GM12892 (cell line): ENCODE data around the gene FOXA3. TPM values are rescaled to one million over a fixed set of nuclear protein-coding genes. Genes with fewer than 3 reads are reported as not detected.

Source experiments
- DNase-seq: peaks from one replicate; pipeline ENCODE4 v3.0.0; 2011; ENCODE audit not compliant: insufficient read length
- FAIRE-seq: peaks from 2 replicates; lab custom pipeline; 2011; peaks lifted over from hg19 to GRCh38; lab: Jason Lieb, UNC
- POLR2A ChIP-seq: IDR thresholded peaks from 2 replicates; pipeline ENCODE4 v1.6.1; 2011; ENCODE audit warnings: low read depth, low read length, control low read depth
- POLR2AphosphoS5 ChIP-seq: IDR thresholded peaks from 2 replicates; pipeline ENCODE4 v1.6.1; 2011; ENCODE audit warnings: low read depth, low read length, control low read depth
- TAF1 ChIP-seq: IDR thresholded peaks from 2 replicates; pipeline ENCODE4 v1.6.1; 2011; ENCODE audit warnings: low read depth, mild to moderate bottlenecking, control low read depth, low read length, borderline replicate concordance
- polyA plus RNA-seq: library from polyadenylated mRNA; unstranded; fragments of >200 nt; gene quantifications from one replicate; pipeline ENCODE4 v1.2.1, GENCODE V29; 2012; ENCODE audit warnings: missing spikeins, inconsistent platforms; ENCODE audit not compliant: missing spikeins

Gene FOXA3
- polyA plus RNA-seq = 0.34 TPM

- TF ChIP-seq POLR2A (no peak), POLR2AphosphoS5 (no peak), TAF1 (no peak)
- no peak for FAIRE-seq
- DNase-seq = peak; percentile 85
Measured at GRCh38 chr19:45863840-45864628, at the start of gene FOXA3. FOXA3 (plus strand) TSS chr19:45864326; CDS start chr19:45864457, 131 bp downstream.

DNA sequence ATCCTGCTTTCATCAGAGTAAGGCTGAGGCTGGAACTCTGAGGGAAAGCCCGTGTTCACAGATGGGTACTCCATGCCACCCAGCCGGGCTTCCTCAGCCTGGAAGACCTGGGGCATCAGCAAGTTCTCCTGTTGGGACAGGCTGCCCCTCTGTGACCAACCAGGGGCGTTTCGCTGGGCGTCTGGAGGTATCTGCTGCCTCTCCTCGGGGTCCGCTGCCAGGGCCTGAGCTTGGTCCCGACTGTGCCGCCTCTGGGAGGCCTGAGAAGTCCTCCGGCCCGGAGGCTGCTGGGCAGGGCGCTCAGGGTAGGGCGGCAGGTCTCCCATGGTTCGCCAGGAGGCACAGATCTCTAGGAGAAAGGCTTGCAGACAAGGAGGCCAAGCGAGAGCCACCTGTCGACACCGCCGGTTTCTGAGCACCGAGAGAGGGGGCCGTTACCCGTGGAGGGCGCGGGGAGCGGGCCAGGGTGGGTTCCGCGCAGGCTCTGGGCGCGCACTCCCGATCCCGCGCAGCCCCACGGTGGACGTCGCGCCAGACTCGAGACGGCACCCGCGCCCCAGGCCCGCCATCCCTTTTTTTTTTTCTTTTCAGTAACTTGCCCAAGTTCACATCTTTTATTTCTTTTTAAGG lies 49.2 kb upstream of the FOXA3 start, which contains the start of gene RSPH6A:
Gene RSPH6A (minus strand): TSS at position 458 of the 630 bp plus-strand sequence. CDS start 132 bp downstream, at position 326.
- TF ChIP-seq POLR2AphosphoS5 (no peak), POLR2A (no peak), TAF1 (no peak)
- FAIRE-seq = no peak
- DNase-seq = no peak

GRCh38 chr19:45815481-45816216 lies 48.5 kb upstream of the FOXA3 start:
- DNase-seq (peak; percentile 19), FAIRE-seq (no peak)
- TF ChIP-seq TAF1 (no peak), POLR2A (no peak), POLR2AphosphoS5 (no peak)

DNA sequence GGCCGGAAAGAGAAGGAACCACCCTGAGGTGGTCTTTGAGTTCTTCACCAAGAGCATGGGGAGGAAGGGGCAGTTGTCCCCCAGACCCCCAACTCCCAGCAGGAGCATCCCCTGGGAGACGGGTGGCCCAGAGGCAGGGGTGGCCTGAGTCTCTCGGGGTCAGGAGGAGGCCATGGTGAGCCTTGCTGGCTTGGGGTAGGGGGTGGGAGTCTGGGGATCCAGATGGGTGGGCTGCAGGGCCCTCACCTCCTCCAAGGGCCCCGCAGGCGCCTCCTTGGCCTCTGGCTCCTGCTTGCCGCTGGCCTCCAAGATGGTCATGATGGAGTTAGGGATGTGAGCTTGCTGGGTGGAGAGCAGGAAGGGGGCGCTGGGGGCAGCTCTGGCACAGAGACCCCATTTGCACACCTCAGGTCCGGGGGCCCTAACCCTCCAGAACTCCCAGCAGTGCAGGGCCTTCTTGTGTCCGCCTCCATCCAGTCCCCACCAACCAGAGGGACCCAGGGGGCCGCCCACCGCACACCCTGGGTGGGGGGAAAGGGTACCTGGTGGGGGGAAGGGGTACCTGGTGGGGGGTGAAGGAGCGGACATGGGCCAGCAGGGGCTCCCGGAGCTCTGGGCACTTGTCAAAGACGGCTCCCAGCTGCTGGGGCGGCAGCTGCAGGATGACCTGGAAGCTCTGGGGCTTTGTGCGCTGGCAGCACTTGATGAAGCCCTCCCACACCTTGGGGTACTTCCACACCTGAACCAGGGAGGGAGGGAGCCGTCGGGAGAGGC lies 47.7 kb upstream of the FOXA3 start:
- no peak for FAIRE-seq
- DNase-seq = peak; percentile 31
- no peak for TF ChIP-seq POLR2AphosphoS5
- no peak for TF ChIP-seq TAF1
- TF ChIP-seq POLR2A = no peak

- TF ChIP-seq POLR2A (0 out of 2 replicates have a peak, but pooled peaks have one; percentile 18), TAF1 (no peak)
- peak; percentile 99 for FAIRE-seq
- peak; percentile 99 for DNase-seq
Measured at GRCh38 chr19:45817010-45817724, 47.0 kb upstream of the FOXA3 start.

DNA sequence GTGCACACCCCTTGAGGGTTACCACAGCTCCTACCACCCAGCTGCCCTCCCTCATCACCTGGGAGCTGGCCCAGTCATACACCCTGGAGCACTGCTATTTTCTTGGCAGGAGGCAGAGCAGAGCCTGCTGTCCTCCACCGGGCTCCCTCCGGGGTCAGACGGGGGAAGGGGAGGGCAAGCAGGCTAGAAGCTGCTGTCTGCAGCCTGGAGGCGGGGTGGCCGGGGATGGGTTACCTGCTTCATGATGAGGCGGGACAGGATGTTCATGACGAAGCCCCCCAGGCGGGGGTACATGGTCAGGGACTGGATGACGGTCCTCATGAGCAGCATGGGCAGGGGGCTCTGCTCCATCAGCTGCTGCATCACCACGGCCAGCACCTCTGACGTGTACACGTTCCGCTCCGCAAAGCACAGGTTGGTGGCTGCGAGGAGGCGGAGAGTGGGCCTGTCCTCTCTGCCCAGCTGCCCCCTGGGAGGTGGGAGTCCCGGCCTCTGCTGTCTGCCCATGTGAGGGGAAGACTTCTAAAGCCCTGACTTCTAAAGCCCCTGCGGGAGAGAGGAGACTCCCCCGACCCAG lies 46.3 kb upstream of the FOXA3 start:
- TF ChIP-seq POLR2AphosphoS5 = no peak
- DNase-seq = no peak
- no peak for FAIRE-seq

- FAIRE-seq (no peak), DNase-seq (no peak)
- TF ChIP-seq POLR2AphosphoS5 (no peak), TAF1 (no peak), POLR2A (no peak)
Measured at GRCh38 chr19:45819769-45820168, 44.4 kb upstream of the FOXA3 start.

- DNase-seq (no peak), FAIRE-seq (no peak)
- TF ChIP-seq POLR2A (no peak), POLR2AphosphoS5 (no peak), TAF1 (no peak)
Measured at GRCh38 chr19:45820413-45821102, 43.6 kb upstream of the FOXA3 start.

DNA sequence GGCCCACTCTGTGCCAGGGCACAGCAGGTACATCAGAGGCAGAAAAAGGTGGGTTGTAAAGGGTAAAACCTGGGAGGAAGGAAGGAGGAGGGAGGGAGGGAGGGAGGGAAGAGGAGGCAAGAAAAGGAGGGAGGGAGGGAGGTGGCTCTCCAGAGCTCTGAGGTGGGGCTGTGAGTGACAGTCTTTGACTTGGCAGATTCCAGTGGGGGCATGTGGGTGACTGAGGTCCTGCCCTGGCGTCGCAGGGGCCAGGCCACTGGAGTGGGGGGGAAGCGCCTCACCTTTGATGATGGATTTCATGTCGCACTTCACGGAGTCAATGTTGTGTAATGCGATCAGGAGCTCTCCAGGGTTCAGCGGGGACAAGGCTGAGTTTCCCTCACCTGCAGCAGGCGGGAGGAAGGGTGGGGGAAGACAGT lies 43.0 kb upstream of the FOXA3 start:
- FAIRE-seq (no peak), DNase-seq (no peak)
- TF ChIP-seq POLR2A (no peak), TAF1 (no peak), POLR2AphosphoS5 (no peak)

- DNase-seq = no peak
- no peak for TF ChIP-seq POLR2A
- no peak for TF ChIP-seq POLR2AphosphoS5
- TF ChIP-seq TAF1 = no peak
- FAIRE-seq = no peak
Measured at GRCh38 chr19:45821570-45821969, 42.6 kb upstream of the FOXA3 start.
